ACHN (cell line): Measurements from ENCODE around the gene PRAC1.

Source experiments
- DNase-seq: peaks from one replicate; pipeline ENCODE4 v3.0.0-alpha.2; 2015
- in situ Hi-C: cut with HindIII; loops from 2 replicates; pipeline ENCODE4 v1.10.0; 2017; ENCODE audit warnings: low sequenced_read_pairs, low pct_ligation_motif_present, low pct_unique_long_range_greater_than_20kb

The PRAC1 gene

DNA sequence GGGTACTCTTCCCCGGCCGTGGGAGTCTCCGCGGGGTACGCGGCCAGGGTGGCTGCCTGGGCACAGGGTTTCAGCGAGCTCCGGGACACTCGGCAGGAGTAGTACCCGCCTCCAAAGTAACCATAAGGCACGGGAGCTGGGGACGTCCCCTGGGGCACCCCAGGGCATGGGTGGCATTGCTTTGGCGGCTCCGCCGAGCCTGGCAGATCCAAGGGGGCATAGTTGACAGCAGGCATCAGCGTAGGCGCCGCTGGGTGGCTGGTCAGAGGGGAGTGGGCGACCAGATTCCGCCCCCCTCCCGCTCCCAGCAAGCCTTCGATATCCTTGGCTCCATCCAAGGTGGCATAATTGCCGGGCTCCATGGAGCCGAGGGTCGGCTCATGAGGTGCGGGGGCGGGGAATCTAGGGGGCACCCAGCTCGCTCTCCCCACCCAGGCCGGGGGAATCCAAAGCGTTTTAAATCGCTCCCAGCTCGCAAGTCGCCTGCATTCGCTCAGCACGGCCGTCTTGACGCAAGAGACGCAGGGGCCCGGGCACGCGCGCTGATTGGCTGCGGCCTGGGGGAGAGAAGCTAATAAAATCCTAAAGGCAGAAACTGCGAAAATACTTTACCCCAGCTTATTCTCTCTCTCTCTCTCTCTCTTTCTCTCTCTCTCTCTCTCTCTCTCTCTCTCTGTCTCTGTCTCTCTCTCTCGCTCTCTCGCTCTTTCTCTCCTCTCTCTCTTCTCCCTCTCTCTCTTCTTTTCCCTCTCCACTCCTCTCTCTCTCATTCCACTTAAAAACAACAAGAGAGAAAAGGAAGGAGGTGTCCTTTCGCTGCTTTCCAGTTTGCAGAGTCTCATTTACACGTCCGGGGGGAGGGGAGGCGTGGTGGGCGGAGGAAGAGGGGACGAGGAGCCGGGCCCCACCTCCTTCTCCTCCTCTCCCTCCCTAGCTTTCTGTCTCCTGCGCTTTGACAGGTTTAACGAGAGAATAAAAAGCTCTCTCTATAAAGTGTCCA lies 6.2 kb upstream of the PRAC1 start, which contains the start of gene HOXB13:
Gene HOXB13, minus strand, starts transcription at position 519 of the 1,000 bp plus-strand sequence. Its CDS starts 157 bp downstream, at position 362.
- in situ Hi-C loops = no loop called here
- peak; percentile 88 for DNase-seq

DNA sequence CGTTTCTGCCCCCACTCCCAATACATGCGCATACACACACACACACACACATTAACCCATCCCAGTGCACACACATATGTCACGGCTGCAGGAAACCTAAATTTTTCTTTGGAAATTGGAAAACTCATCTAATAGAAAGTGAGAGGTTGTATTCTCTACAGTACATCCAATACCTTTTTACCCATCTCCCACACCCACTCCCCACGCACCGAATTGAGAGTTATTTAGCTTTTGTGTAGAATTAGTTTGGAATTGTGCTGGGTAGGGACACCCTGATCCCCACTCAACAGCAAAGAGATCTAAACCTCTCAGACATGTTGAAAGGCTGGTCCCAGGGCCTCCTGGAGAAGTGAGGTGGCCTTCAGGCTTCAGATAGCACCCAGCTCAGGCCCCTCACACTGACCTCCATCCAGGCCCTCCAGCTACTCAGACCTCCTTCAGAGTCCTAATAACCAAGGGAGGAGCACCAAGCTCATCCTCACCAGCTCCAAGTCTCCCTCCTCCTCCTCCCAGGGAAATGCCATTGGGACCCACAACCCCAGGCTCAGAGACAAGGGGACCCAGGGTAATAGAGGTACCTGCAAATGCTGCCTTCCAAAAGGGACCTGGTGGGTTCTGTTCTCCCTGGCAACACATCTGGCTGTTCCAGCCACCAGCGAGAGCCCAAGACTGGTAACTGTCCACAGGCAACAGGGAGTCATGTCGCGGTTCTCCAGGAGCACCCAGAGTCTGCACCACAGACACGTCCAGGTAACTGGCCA lies 5.3 kb upstream of the PRAC1 start:
- in situ Hi-C loops = no loop called here
- no peak for DNase-seq

DNA sequence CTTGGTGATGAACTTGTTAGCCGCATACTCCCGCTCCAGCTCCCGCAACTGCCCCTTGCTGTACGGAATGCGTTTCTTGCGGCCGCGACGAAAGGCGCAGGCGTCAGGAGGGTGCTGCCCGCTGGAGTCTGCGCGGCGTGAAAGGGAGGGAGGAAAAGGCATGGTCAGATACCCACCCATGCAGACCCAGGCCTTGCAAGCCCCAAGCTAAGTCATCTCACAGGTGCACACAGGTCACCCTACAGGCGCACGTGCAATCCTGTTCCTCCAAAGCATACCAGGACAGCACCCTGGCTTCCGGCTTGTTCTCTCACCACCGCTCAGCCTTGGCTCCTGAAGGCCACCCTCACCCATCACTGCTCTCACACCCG lies 4.6 kb upstream of the PRAC1 start:
- in situ Hi-C loops = no loop called here
- DNase-seq = no peak

DNA sequence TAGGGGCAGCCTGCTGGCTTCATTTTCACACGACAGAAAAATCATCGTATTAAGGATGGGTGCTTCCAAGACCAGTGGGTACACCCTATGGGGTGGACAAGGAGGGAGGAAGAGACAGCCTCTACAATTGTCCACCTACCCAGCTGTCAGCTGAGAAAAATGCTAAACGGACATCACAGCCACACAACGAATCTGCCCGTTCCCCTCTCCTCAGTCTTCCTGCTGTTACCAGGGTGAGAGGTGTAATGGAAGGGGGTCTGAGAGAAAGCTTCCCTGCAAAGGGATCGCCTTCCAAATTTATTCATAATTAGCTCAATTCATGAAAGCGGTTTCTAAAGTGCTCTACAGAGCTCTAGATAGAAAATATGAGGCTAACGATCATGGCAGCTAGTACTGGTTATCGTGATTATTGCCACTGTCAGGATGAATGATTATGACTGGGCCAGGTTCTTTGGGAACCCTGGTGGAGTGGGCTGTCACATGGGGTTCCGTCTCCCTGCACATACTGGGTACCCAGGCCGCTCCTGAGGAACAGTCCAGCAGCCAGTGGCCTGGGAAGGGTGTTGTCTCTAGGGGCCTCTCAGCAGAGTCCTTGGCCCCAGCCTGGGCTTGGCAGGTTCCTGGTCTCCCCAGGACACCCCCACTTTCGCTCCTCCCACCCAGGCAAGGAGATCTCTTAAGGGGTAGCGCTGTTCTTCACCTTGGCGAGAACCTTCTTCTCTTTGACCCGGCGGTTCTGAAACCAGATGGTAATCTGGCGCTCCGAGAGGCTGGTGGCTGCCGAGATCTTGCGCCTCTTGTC lies 4.0 kb upstream of the PRAC1 start:
- in situ Hi-C loops = no loop called here

DNA sequence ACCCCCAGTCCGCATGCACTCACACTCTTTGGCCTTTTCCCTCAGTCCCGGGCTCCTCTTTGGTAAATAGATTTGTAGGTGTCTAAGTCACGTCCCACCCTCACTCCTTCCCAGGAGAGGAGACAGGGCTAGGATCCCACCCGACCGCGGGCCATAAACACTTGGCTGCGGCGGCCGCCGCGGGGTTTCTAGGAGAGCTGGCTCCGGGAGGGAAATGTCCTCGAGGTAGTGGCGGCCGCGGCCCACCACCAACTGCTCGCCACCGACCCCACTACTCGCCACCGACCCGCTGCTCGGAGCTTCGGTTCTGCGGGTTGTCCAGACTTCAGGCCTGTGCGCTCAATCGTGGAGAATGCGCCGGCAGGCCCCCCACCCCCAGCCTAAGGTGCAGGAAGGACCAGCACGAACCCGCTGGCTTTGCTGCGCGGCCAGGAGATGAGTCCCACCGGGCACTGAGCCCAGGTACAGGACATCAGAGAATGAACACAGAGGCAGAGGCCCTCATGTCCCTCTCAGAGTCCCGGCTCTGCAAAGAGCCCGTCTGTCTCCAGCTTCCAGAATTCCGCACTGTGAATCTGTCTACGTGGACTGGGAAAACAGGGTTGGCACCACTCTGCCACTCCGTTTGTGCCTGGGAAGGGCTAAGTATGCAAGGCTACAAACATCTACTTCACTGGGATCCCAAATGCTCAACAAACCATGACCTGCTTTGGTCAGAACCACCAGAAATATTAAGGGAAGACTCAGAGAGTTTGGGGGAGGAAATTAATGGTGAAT lies 3.2 kb upstream of the PRAC1 start:
- in situ Hi-C loops = no loop called here

More for the DNA sequence above, 4.0 kb upstream of the PRAC1 start:
- no peak for DNase-seq

DNA sequence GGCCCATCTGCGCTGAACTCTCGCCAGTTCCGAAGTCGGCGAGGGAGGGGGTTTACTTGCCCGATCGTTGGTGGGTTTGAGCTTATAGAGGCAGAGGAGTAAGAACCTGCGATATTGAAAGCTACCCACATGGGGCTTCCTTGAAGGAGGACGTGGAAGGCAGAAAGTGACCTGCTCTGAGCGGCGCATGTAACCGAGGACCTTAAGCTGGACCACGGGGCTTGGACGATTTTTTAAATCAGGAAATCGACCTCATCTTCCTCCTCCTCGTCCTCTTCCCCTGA lies 2.6 kb upstream of the PRAC1 start:
- no peak for DNase-seq
- in situ Hi-C loops = no loop called here

More for the DNA sequence above, 3.2 kb upstream of the PRAC1 start:
- no peak for DNase-seq

DNA sequence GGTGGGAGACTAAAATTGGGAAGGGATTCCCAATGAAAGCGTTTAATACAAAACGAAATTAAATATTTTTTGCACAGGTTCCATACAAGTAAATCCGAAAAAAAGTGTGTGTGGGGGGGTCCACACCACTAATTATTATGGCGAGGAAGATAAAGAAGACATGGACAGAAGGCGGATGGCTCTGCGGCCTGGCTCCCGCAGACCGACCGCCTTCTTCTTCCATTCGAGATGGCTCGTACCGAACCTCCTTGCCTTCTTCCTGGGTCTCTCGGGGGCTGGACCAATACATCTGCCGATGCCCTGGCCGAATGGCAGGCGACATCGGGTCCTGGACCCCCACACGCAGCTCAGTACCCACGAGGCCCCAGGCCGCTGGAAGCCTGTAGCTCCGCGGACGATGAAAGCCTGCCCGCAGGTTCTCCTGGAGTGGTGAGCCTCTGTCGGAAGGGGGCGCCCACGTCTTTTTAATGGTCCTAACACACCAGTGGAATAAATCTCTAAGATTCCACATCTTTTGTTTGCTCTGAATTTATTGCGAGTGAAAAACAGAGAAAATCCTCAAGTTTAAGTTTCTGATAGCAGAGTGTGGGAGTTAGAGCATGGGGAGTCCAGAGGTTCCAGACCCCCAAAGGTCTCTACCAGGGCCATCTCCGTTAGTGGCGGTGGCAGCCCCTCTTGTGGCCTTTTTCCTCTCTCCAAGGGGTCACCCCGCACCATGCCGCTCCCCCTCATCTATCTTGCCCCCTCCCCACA lies 2.1 kb upstream of the PRAC1 start:
- DNase-seq = peak; percentile 79
- in situ Hi-C loops = no loop called here

DNA sequence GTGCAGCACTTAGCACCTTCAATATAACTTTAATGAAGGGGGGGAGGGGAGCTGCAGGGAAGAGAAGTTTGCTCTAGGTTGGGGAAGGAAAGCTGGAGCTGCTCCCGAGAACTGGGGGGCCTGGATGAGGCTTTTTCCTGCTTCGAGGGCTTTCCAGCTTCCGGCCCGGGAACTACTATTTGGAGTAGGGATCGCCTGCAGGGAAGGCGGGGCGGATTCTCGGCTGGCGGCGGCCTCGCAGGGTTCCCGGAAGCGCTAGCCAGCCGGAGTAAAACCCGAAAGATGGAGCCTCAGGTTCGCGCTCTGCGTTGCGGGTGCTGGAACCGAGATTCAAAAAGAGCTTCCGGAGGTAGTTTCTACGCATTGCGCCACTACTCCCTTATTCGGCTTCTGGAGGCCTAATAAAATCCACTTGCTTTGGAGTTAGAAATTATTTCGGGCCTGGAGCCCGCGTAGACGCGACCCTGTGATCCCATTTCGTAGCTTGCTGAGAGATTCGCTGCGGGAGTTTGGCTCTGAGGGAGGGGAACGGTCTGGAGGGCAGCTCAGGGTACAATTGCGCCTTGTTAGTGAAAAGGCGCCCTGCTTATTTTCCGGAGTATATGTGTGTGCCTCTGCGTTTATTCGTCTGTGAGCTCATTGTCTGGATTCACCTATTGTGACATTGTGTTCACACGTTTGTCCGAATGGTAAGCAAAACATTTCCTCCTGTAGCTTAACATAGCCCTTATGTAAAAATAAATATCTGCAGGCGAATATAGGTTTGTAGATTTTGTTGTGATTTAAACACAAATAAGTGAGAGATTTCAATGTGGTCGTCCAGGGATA lies 1.3 kb upstream of the PRAC1 start:
- no peak for DNase-seq
- in situ Hi-C loops = no loop called here

DNA sequence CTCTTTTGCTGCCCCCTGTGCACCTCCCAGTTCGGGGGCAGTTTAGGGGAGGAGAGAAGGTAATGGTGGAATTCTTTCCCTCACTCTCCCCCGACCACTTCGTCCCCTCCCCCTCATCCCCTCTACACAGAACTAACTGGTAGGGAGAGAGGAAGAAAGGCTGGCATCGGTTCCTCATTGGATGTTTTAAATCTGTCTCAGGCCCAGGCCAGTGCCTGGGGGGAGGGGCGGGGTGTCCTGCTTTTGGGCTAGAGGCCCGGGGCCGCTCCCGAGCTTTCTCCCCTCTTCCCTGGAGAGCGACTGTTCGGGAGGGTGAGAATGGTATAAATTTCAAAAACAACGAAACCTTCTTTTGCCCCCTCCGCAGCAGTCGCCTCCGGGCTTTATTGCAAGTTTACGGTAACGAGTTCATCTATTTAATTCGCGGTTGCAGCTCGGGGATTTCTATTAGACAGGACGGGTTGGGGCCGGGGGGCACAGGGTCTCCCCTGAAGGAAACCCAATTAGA lies 651 bp upstream of the PRAC1 start, which contains the start of gene PRAC2:
Gene PRAC2, plus strand, starts transcription at position 271 of the 508 bp plus-strand sequence. CDS start 1,226 bp downstream, outside the sequence.
- in situ Hi-C loops = no loop called here
- no peak for DNase-seq

DNA sequence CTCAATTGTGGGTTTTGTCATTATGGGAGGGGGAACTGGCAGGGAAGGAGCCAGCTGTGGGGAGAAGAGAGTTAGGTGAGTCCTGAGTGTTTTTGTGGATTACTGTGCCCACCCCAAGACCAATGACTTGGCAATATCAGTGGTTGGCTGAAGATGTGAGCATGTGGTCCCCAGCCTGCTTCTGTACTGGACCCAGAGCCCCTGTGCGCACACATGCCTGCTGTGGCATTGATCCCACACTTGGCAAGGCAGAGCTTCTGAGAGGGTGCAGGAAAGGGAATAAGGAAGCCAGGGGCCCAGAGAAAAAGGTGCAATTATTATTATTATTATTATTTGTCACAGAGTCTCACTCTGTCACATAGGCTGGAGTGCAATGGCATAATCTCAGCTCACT lies 1.3 kb downstream of the PRAC1 start:
- in situ Hi-C loops = no loop called here
- DNase-seq = no peak

DNA sequence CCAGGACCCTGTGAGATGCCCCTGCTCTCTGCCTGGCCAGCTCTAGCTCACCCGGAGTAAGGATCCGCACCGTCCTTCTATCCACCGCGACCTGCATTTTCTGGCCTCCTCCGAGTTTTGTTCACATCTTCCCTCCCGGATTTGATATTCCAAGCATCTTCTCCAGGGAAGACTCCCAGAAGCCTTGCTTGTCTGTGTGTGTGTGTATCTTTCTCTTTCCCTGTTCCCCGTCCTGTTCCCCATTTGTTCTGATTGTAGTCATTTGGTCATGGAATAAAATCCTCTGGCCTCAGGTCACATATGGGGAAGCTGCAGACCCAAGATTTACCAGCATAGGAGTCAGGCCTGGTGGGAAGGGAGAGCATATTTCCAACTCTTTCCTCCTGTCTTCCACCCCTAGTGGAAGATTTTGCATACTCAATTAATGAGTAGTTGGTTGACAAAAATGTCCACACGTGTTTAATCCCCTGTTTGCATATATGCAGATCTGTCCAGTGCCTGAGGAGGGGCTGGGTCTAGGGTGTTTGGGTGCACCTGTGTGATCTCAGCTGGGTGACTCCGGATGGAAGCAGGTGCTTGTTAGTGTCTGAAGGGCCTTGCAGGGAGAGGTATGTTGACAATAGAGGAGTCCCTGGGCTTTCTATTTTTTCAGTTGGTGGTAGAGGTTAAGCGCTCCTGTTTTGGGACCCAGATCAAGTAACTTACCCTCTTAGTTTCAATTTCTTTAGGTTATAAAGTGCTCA lies 1.9 kb downstream of the PRAC1 start:
- in situ Hi-C loops = no loop called here
- no peak for DNase-seq

DNA sequence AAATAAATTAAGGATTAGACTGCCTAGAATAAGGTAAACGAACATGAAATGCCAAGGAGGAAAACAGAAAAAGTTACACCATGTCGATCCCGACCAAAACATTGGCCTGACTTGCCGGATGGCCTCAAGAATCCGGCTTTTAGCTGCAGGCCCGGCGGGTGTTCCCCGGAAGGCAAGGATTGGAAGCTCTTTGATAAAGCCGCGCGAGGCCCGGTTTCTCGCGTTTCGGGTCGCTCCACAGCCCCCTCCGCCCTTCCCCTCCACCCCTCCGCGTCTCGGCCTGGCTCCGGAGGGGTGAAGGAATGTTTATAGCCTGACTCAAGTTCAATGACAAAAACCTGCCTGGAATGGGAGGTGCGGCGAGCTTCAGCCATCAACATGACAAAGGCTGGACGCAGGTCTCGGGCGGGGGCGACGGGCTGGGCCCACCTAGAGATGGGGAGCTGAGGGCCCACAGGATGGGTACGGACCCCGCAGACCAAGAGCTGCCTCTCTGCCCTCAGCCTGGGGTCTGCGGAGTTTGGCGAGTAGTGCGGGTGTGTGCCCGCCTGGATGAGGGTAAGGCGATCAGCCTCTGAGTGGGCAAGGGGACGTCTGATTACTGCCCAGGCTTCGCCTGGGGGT lies 2.6 kb downstream of the PRAC1 start:
- in situ Hi-C loops = no loop called here

DNA sequence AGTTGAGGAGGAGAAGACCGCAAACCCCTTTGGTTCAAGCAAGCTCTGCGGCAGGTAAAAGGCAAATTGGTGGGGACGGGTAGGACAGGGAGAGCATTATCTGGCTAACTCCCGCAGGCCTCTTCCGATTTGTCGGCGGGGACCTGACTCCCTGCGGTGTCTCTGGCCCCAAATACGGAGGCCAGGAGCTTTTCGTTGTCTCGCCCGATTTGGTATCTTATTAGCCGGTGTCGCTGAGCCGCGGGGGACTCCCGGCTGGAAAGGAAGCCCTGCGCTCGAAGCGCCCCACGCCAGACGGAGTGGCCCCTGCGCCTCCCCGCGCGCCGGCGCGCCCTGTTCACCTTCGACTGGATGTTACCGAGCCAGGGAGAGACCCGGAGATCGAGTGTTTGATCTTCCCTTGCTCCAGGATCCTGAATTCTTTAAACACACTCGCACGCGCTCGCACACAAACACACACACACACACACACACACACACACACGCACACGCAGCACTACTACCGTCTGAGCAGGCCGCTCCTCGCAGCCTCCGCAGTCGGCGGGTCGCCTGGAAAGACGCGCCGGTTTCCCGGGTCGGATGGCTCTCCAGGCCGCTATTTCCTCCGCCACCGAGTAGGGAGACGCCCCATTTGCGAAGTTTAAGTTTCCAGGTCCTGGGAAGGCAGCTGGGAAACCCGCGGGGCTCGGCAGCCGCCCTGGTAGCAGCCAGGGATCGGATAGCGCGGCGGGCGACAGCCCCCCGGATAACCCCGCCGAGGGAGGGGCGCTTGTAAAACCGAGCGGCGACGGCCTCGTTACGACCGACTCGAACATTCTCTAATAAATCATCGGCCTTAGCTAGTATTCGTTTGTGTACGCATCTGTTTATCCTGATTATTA lies 3.3 kb downstream of the PRAC1 start:
- DNase-seq = no peak
- in situ Hi-C loops = no loop called here

More for the DNA sequence above, 2.6 kb downstream of the PRAC1 start:
- DNase-seq = no peak

DNA sequence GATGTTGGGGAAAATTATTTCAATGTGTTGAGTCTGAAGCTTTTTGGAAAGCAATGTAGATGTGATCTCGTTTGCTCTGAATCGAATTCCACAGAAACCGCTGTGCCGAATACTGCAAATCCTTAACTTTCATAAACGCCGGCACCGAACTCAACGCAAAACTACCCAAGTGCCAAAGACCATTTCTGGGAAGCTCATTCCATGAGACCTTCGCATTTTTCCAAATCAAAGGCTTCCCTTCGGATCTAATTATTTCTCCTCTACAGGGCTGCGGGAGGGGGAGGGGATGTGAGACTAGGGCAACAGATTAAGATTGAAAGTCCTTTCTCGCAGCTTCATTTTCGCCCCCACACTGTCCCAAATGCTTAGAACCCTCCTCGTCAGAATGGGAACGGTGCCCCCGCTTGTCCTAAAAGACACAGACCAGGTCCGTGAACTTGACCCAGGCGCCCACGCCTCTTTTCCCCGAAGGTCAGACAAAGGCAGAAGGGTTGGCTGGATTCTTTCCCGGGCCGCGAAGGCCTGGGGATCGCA lies 4.0 kb downstream of the PRAC1 start:
- DNase-seq = no peak
- in situ Hi-C loops = no loop called here
